ENCODE results near the gene ADRM1. TPM values are rescaled to one million over a fixed set of nuclear protein-coding genes. Genes with fewer than 3 reads are reported as not detected.

ADRM1 gene
- total and polyA plus RNA-seq, 2 donors from 2014 or later, result 64.4 to 79.4 TPM

GRCh38 chr20:62313460-62314338, 10.9 kb downstream of the ADRM1 start:
- TF ChIP-seq CTCF (IDR thresholded peaks at IDR 0.05; ENCODE audit: borderline replicate concordance, extremely low read depth, insufficient read depth), result no peak
- Histone ChIP-seq H3K27ac (ENCODE audit: low read depth in 2 of 2, low read length in 2 of 2) (no peak overlapping the region), H3K4me3 (ENCODE audit: low read length in 3 of 3) (no peak overlapping the region), H3K36me3 (ENCODE audit: control insufficient read depth in 2 of 3, insufficient read depth in 3 of 3, low read length in 3 of 3) (peaks cover 0 to 38% (median 16%) of the 10 kb centered on the region in 3 donors), H3K9ac (ENCODE audit: low read length in 3 of 3) (no peak overlapping the region), H3K27me3 (ENCODE audit: control insufficient read depth, insufficient read depth, low read length) (no peaks in the 10 kb centered on the region), H3K9me3 (ENCODE audit: control insufficient read depth in 2 of 3, insufficient read depth in 1 of 3, low read length in 3 of 3) (no peaks in the 10 kb centered on the region), H3K4me1 (ENCODE audit: control insufficient read depth in 2 of 3, insufficient read depth in 2 of 3, low read depth in 1 of 3, low read length in 3 of 3) (no peaks in the 10 kb centered on the region)
- DNase-seq, result no peak
- intact Hi-C loops (cut with DNase I), result no loop called here
- no peak for FAIRE-seq

- Histone ChIP-seq H3K4me3 (ENCODE audit: low read length in 3 of 3) (no peak overlapping the region), H3K9ac (ENCODE audit: low read length in 3 of 3) (no peak overlapping the region), H3K4me1 (ENCODE audit: control insufficient read depth in 2 of 3, insufficient read depth in 2 of 3, low read depth in 1 of 3, low read length in 3 of 3) (no peaks in the 10 kb centered on the region), H3K27me3 (ENCODE audit: control insufficient read depth, insufficient read depth, low read length) (no peaks in the 10 kb centered on the region), H3K36me3 (ENCODE audit: control insufficient read depth in 2 of 3, insufficient read depth in 3 of 3, low read length in 3 of 3) (peaks cover 0 to 34% (median 15%) of the 10 kb centered on the region in 3 donors), H3K27ac (ENCODE audit: low read depth in 2 of 2, low read length in 2 of 2) (no peak overlapping the region), H3K9me3 (ENCODE audit: control insufficient read depth in 2 of 3, insufficient read depth in 1 of 3, low read length in 3 of 3) (no peaks in the 10 kb centered on the region)
- TF ChIP-seq CTCF (IDR thresholded peaks at IDR 0.05; ENCODE audit: borderline replicate concordance, extremely low read depth, insufficient read depth), result no peak
- DNase-seq, result no peak
- intact Hi-C loops (cut with DNase I), result no loop called here
- no peak for FAIRE-seq
Observed at GRCh38 chr20:62314339-62314638, 11.5 kb downstream of the ADRM1 start.

GRCh38 chr20:62314711-62315302, 12.0 kb downstream of the ADRM1 start:
- Histone ChIP-seq H3K4me1 (ENCODE audit: control insufficient read depth in 2 of 3, insufficient read depth in 2 of 3, low read depth in 1 of 3, low read length in 3 of 3) (no peaks in the 10 kb centered on the region), H3K27me3 (ENCODE audit: control insufficient read depth, insufficient read depth, low read length) (no peaks in the 10 kb centered on the region), H3K9ac (ENCODE audit: low read length in 3 of 3) (no peak overlapping the region), H3K9me3 (ENCODE audit: control insufficient read depth in 2 of 3, insufficient read depth in 1 of 3, low read length in 3 of 3) (no peaks in the 10 kb centered on the region), H3K27ac (ENCODE audit: low read depth in 2 of 2, low read length in 2 of 2) (no peak overlapping the region), H3K36me3 (ENCODE audit: control insufficient read depth in 2 of 3, insufficient read depth in 3 of 3, low read length in 3 of 3) (peaks cover 0 to 34% (median 15%) of the 10 kb centered on the region in 3 donors), H3K4me3 (ENCODE audit: low read length in 3 of 3) (no peak overlapping the region)
- TF ChIP-seq CTCF (IDR thresholded peaks at IDR 0.05; ENCODE audit: borderline replicate concordance, extremely low read depth, insufficient read depth), result no peak
- FAIRE-seq, result no peak
- intact Hi-C loops (cut with DNase I), result no loop called here
- no peak for DNase-seq

Measured in kidney (tissue), 14 donors.